Neural progenitor cell (in vitro differentiated cells): ENCODE results near the gene RASIP1. TPM values are rescaled to one million over a fixed set of nuclear protein-coding genes. Genes with fewer than 3 reads are reported as not detected.
A peak's percentile ranks its signal among the peaks of the same experiment; 100 is the strongest.

Experiments used
- DNase-seq: peaks from one replicate; pipeline ENCODE4 v3.0.0-alpha.2; 2016; ENCODE audit warnings: low spot score
- H2AFZ ChIP-seq: fragments of 200-600 bp; sonication (generic); replicated peaks from 2 replicates; pipeline ENCODE4 v1.6.1; 2016; ENCODE audit warnings: antibody characterized with exemption
- H3F3A ChIP-seq: fragments of 200-600 bp; sonication (generic); 2 replicates; pipeline ENCODE4 v1.6.1; 2016; ENCODE audit warnings: antibody characterized with exemption, low read depth
- H3K27ac ChIP-seq: fragments of 200-600 bp; sonication (generic); 2 replicates; pipeline ENCODE4 v1.5.1; 2016; ENCODE audit warnings: mild to moderate bottlenecking
- H3K27me3 ChIP-seq: fragments of 200-600 bp; sonication (generic); 2 replicates; pipeline ENCODE4 v1.6.1; 2016; ENCODE audit warnings: mild to moderate bottlenecking, moderate library complexity
- H3K36me3 ChIP-seq: fragments of 200-600 bp; sonication (generic); 2 replicates; pipeline ENCODE4 v1.5.1; 2016
- H3K4me1 ChIP-seq: fragments of 200-600 bp; sonication (generic); 2 replicates; pipeline ENCODE4 v1.6.1; 2016; ENCODE audit warnings: mixed run types
- H3K4me2 ChIP-seq: fragments of 200-600 bp; sonication (generic); 2 replicates; pipeline ENCODE4 v1.6.1; 2016
- H3K4me3 ChIP-seq: fragments of 200-600 bp; sonication (generic); 2 replicates; pipeline ENCODE4 v1.5.1; 2016
- H3K79me2 ChIP-seq: fragments of 200-600 bp; sonication (generic); 2 replicates; pipeline ENCODE4 v1.6.1; 2016; ENCODE audit warnings: low read depth
- H3K9ac ChIP-seq: fragments of 200-600 bp; sonication (generic); 2 replicates; pipeline ENCODE4 v1.6.1; 2016
- H3K9me3 ChIP-seq: fragments of 200-600 bp; sonication (generic); 2 replicates; pipeline ENCODE4 v1.5.1; 2016; ENCODE audit warnings: low read depth
- H4K20me1 ChIP-seq: fragments of 200-600 bp; sonication (generic); 2 replicates; pipeline ENCODE4 v1.6.1; 2016; ENCODE audit warnings: low read depth
- H3K27ac Mint-ChIP-seq: 3 replicates; pipeline ENCODE4 v1.8.0; 2021; ENCODE audit warnings: mixed read lengths
- H3K27me3 Mint-ChIP-seq: 2 replicates; pipeline ENCODE4 v1.8.0; 2022; ENCODE audit warnings: low read depth, mild to moderate bottlenecking, inconsistent platforms, moderate library complexity, mixed read lengths; ENCODE audit not compliant: insufficient read depth
- H3K36me3 Mint-ChIP-seq: 3 replicates; pipeline ENCODE4 v1.8.0; 2021; ENCODE audit warnings: mixed read lengths
- H3K4me1 Mint-ChIP-seq: 3 replicates; pipeline ENCODE4 v1.8.0; 2021; ENCODE audit warnings: mixed read lengths
- H3K4me3 Mint-ChIP-seq: 3 replicates; pipeline ENCODE4 v1.8.0; 2021; ENCODE audit warnings: mild to moderate bottlenecking, moderate library complexity, mixed read lengths
- H3K9me3 Mint-ChIP-seq: 3 replicates; pipeline ENCODE4 v1.8.0; 2020; ENCODE audit warnings: mixed read lengths
- CTCF ChIP-seq: fragments of 200-600 bp; sonication (generic); IDR thresholded peaks from 2 replicates; pipeline ENCODE4 v1.5.1; 2017; ENCODE audit warnings: antibody characterized with exemption, mild to moderate bottlenecking
- EZH2 ChIP-seq: fragments of 200-600 bp; sonication (generic); IDR thresholded peaks from 2 replicates; pipeline ENCODE4 v1.6.1; 2017; ENCODE audit warnings: antibody characterized with exemption, mild to moderate bottlenecking, moderate library complexity
- EZH2phosphoT487 ChIP-seq: fragments of 200-600 bp; sonication (generic); IDR thresholded peaks from 2 replicates; pipeline ENCODE4 v1.6.1; 2017; ENCODE audit warnings: antibody characterized with exemption
- total RNA-seq: library from RNA; depleted of rRNA; stranded (reverse); fragments of >200 nt; gene quantifications from 2 replicates; pipeline ENCODE4 v1.2.3, GENCODE V29; 2015; ENCODE audit warnings: low replicate concordance

Gene RASIP1
- total RNA-seq, 1 donor from 2014 or later = 0.86 TPM

DNA sequence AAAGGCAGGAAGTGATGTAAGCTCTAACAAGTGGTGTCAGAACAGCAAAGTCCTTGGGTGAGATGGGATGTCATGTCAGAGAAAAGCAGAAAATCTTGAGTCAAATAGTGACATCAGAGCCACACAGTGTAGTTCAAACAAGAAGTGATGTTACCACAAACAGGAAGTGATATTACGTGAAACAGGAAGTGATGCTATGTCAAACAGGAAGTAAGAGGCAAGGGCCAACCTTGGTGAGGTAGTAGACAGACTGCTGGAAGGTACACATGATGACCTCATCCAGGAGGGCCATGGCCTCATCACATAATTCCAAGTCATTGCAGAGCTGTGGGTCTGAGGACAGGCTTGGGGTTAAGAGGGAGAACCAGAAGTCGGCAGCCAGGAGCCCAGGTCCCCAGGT lies 13.9 kb downstream of the RASIP1 start:
- no peak overlapping the region for H3K27ac ChIP-seq
- H3K36me3 Mint-ChIP-seq = peaks cover 8% of the 10 kb centered on the region
- no peak overlapping the region for H3K9ac ChIP-seq
- H3K4me1 ChIP-seq = no peaks in the 10 kb centered on the region
- no peaks in the 10 kb centered on the region for H3K27me3 ChIP-seq
- H3K4me3 ChIP-seq = no peak overlapping the region
- no peak overlapping the region for H3K27ac Mint-ChIP-seq
- no peak overlapping the region for H3K4me3 Mint-ChIP-seq
- peaks cover 13% of the 10 kb centered on the region for H3K4me1 Mint-ChIP-seq
- H3K9me3 Mint-ChIP-seq = peaks cover 3% of the 10 kb centered on the region
- peaks cover 8% of the 10 kb centered on the region for H3K27me3 Mint-ChIP-seq
- H3K9me3 ChIP-seq = no peaks in the 10 kb centered on the region
- no peak for DNase-seq
- H4K20me1 ChIP-seq = no peaks in the 10 kb centered on the region
- no peaks in the 10 kb centered on the region for H3K36me3 ChIP-seq
- H3F3A ChIP-seq = no peaks in the 10 kb centered on the region
- no peak overlapping the region for H3K4me2 ChIP-seq
- no peaks in the 10 kb centered on the region for H3K79me2 ChIP-seq
- TF ChIP-seq EZH2phosphoT487 (no peak), CTCF (no peak), EZH2 (no peak)
- no peak overlapping the region for H2AFZ ChIP-seq

DNA sequence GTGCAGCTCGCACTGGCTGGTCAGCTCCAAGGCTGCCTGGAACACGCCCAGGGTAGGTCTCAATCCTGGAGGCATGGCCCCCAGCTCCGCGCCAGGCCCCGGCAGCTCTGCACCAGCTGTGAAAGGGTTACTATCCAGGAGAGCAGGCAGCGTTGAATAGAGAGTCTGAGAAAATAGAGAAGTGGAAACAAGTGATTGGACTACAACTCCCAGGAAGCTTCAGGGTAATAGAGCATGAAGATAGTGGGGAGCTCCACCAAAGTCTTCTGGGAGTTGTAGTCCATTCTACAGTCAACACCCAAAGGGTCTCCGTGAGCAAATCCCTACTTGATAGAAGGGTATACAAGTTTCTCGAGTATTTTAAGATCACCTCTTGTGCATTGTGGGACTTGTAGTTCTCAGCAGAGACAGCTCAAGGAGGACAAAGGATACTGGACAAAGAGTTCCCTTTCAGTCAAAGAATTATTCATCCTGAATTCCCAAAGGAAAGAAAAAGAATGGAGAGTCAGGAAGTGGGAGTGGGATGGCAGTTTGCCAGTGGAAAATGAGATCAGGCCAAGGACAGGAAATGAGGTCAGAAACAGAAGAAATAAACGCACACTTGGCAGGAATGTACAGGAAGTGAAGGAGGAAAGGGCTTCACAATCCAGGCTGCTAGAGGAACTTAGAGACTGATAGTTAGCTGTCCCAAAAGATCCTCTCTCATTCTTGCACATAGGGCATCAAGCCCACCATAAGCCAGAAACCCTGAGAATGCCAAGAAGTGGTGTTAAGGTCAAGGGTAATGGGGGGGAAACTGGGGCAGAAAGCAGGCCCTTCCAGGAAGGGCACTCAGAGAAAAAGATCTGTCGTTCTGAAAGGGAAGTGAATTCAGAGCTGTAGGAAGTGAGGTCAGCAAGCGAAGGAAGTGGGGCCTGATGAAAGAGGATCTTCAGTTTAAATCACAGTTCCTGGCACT lies 15.3 kb downstream of the RASIP1 start:
- no peaks in the 10 kb centered on the region for H3K9me3 Mint-ChIP-seq
- no peak overlapping the region for H3K27ac ChIP-seq
- no peaks in the 10 kb centered on the region for H3K4me1 ChIP-seq
- peak overlapping the region; percentile 16 for H3K4me3 Mint-ChIP-seq
- H3K27me3 Mint-ChIP-seq = peaks cover 11% of the 10 kb centered on the region
- H3K27ac Mint-ChIP-seq = peak overlapping the region; percentile 85
- H3K4me2 ChIP-seq = no peak overlapping the region
- H3K4me3 ChIP-seq = no peak overlapping the region
- TF ChIP-seq EZH2 = no peak
- TF ChIP-seq EZH2phosphoT487 = no peak
- no peak for TF ChIP-seq CTCF
- no peaks in the 10 kb centered on the region for H3K9me3 ChIP-seq
- H3K4me1 Mint-ChIP-seq = peaks cover 25% of the 10 kb centered on the region
- peak overlapping the region; percentile 28 for H2AFZ ChIP-seq
- H3K79me2 ChIP-seq = no peaks in the 10 kb centered on the region
- H3F3A ChIP-seq = peaks cover under 1% of the 10 kb centered on the region
- H3K27me3 ChIP-seq = no peaks in the 10 kb centered on the region
- H3K9ac ChIP-seq = no peak overlapping the region
- peaks cover 4% of the 10 kb centered on the region for H3K36me3 Mint-ChIP-seq
- H4K20me1 ChIP-seq = no peaks in the 10 kb centered on the region
- DNase-seq = peak; percentile 79
- no peaks in the 10 kb centered on the region for H3K36me3 ChIP-seq

DNA sequence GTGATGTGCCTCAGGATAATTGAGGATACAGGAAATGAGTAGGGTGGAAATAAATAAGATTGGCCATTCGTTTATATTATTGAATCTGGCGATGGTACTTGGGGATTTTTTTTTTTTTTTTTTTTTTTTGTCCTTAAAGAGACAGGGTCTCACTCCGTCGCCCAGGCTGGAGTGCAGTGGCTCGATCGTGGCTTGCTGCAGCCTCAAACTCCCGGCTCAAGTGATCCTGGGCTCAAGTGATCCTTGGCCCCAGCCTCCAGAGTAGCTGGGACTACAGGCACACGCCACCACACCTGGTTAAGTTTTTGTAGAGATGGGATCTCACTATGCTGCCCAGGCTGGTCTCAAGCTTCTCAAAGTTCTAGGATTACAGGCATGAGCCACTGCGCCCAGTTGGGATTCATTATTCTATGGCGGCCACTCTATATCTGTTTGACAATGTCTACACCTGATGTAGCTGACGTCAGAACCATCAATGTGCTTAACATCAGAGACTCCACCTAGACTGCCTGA lies 18.2 kb downstream of the RASIP1 start:
- no peak for TF ChIP-seq EZH2
- TF ChIP-seq EZH2phosphoT487 = no peak
- no peak for TF ChIP-seq CTCF
- no peaks in the 10 kb centered on the region for H4K20me1 ChIP-seq
- Mint-ChIP-seq H3K27me3 (peaks cover 14% of the 10 kb centered on the region), H3K27ac (no peak overlapping the region), H3K36me3 (peaks cover 4% of the 10 kb centered on the region), H3K9me3 (no peaks in the 10 kb centered on the region), H3K4me3 (peak overlapping the region; percentile 65), H3K4me1 (peaks cover 44% of the 10 kb centered on the region)
- peaks cover 3% of the 10 kb centered on the region for H3F3A ChIP-seq
- H3K9ac ChIP-seq = no peak overlapping the region
- H3K4me3 ChIP-seq = no peak overlapping the region
- H2AFZ ChIP-seq = no peak overlapping the region
- no peak for DNase-seq
- no peaks in the 10 kb centered on the region for H3K79me2 ChIP-seq
- H3K4me2 ChIP-seq = no peak overlapping the region
- H3K9me3 ChIP-seq = no peaks in the 10 kb centered on the region
- H3K4me1 ChIP-seq = peaks cover 5% of the 10 kb centered on the region
- H3K27me3 ChIP-seq = no peaks in the 10 kb centered on the region
- H3K27ac ChIP-seq = no peak overlapping the region
- H3K36me3 ChIP-seq = no peaks in the 10 kb centered on the region
